Tibial nerve (tissue), 4 donors: ENCODE measurements around the gene TM2D1.

ENCODE experiments used
- CTCF ChIP-seq, 5 experiments: fragments of 200-600 bp in 3 of 5; fragments of 450-650 bp in 2 of 5; sonication (generic) in 3 of 5; IDR thresholded peaks; one replicate each; pipeline ENCODE4 v1.5.1; 2016 to 2019; ENCODE audit warnings: antibody characterized with exemption in 5 of 5, mild to moderate bottlenecking in 3 of 5, moderate library complexity in 2 of 5
- EP300 ChIP-seq, 2 donors: sonication (generic); formaldehyde crosslinking; IDR thresholded peaks; one replicate each; pipeline ENCODE4 v1.6.1; 2017; ENCODE audit warnings: antibody characterized with exemption in 2 of 2, mild to moderate bottlenecking in 1 of 2
- POLR2A ChIP-seq, 2 donors: fragments of 450-650 bp; IDR thresholded peaks; one replicate each; pipeline ENCODE4 v1.6.1; 2017; ENCODE audit warnings: antibody characterized with exemption in 2 of 2, mild to moderate bottlenecking in 2 of 2, moderate library complexity in 2 of 2

- TF ChIP-seq CTCF (IDR thresholded peaks at IDR 0.05) (no peak), POLR2A (IDR thresholded peaks at IDR 0.05) (no peak), EP300 (IDR thresholded peaks at IDR 0.05) (no peak)
These were observed 28.0 kb upstream of the TM2D1 start for GRCh38 chr1:61752921-61753389.
